OCI-LY3 (cell line): ENCODE data around the gene VPS35.

Source experiments
- H2AFZ ChIP-seq: fragments of 200-600, 300-600 bp; shearing (Covaris generic); 2 replicates; pipeline ENCODE4 v1.6.0; 2014; ENCODE audit warnings: antibody characterized with exemption, low read depth, low read length
- H3K27ac ChIP-seq: fragments of 200-600, 300-600 bp; sonication (generic); 2 replicates; pipeline ENCODE4 v1.5.1; 2014; ENCODE audit warnings: mild to moderate bottlenecking, low read length, moderate library complexity, mixed read lengths
- H3K27me3 ChIP-seq: fragments of 200-600, 300-600 bp; sonication (generic); 2 replicates; pipeline ENCODE4 v1.6.1; 2014; ENCODE audit warnings: low read depth, low read length, mixed read lengths
- H3K36me3 ChIP-seq: fragments of 200-600, 300-600 bp; sonication (generic); replicated peaks from 2 replicates; pipeline ENCODE3; 2014; ENCODE audit warnings: low read depth, low read length, mixed read lengths
- H3K4me1 ChIP-seq: fragments of 300-600, 200-600 bp; sonication (generic); 2 replicates; pipeline ENCODE4 v1.6.1; 2014; ENCODE audit warnings: low read length, mixed read lengths
- H3K4me2 ChIP-seq: fragments of 200-600, 300-600 bp; sonication (generic); 2 replicates; pipeline ENCODE4 v1.6.1; 2014; ENCODE audit warnings: low read length, mixed read lengths
- H3K4me3 ChIP-seq: fragments of 300-600, 200-600 bp; sonication (generic); 2 replicates; pipeline ENCODE4 v1.5.1; 2014; ENCODE audit warnings: antibody characterized with exemption, mild to moderate bottlenecking, low read length, moderate library complexity
- H3K79me2 ChIP-seq: fragments of 300-600, 200-600 bp; shearing (Covaris generic); 2 replicates; pipeline ENCODE4 v1.6.1; 2014; ENCODE audit warnings: mild to moderate bottlenecking, low read length, mixed read lengths
- H3K9ac ChIP-seq: fragments of 300-600, 200-600 bp; shearing (Covaris generic); 2 replicates; pipeline ENCODE4 v1.6.0; 2014; ENCODE audit warnings: mild to moderate bottlenecking, low read length, moderate library complexity
- H3K9me3 ChIP-seq: fragments of 200-600, 300-600 bp; shearing (Covaris generic); 2 replicates; pipeline ENCODE4 v1.6.1; 2014; ENCODE audit warnings: low read length, mixed read lengths; ENCODE audit not compliant: insufficient read depth
- H4K20me1 ChIP-seq: fragments of 200-600, 300-600 bp; sonication (generic); 2 replicates; pipeline ENCODE4 v1.6.1; 2016; ENCODE audit warnings: low read length, mixed read lengths; ENCODE audit not compliant: insufficient read depth
- EZH2phosphoT487 ChIP-seq: fragments of 200-600 bp; shearing (Covaris generic); IDR thresholded peaks from 2 replicates; pipeline ENCODE4 v1.6.1; 2018; ENCODE audit warnings: antibody characterized with exemption, mixed run types, low read depth
- TF ChIP-seq, protein P1 (sequence below): fragments of 200-600, 300-600 bp; sonication (generic); IDR thresholded peaks from 2 replicates; pipeline ENCODE4 v1.5.1; 2014; ENCODE audit warnings: antibody characterized with exemption, low read length, low read depth

Gene VPS35

DNA sequence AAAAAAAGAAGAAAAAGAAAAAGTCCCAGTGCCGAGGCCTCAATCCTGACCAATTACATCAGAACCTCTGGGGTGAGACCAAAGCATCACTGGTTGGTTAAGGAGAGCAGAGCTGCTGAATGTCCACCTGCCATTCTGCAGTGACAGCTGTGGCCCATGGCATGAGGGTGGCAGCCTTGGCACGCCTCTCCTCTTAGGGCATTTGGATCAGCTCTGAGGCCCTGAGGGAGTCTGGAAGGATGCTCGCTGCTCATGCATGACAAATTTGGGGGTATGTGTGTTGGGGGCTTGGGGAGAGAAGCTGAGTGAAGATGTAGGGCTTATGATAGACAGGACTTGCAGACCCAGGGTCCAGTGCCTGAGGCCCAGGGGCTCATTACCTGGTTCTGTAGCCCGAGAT is 32.9 kb upstream of the VPS35 start:
- Histone ChIP-seq H3K4me1 (no peaks in the 10 kb centered on the region), H4K20me1 (no peaks in the 10 kb centered on the region), H2AFZ (no peak overlapping the region), H3K27me3 (no peaks in the 10 kb centered on the region), H3K4me3 (no peak overlapping the region), H3K36me3 (no peaks in the 10 kb centered on the region), H3K9ac (no peak overlapping the region), H3K79me2 (no peaks in the 10 kb centered on the region), H3K27ac (no peak overlapping the region), H3K9me3 (0 out of 2 replicates have a peak, but pooled peaks cover 5% of the 10 kb centered on the region), H3K4me2 (no peak overlapping the region)
- no peak for TF ChIP-seq EZH2phosphoT487
- TF ChIP-seq, protein P1, sequence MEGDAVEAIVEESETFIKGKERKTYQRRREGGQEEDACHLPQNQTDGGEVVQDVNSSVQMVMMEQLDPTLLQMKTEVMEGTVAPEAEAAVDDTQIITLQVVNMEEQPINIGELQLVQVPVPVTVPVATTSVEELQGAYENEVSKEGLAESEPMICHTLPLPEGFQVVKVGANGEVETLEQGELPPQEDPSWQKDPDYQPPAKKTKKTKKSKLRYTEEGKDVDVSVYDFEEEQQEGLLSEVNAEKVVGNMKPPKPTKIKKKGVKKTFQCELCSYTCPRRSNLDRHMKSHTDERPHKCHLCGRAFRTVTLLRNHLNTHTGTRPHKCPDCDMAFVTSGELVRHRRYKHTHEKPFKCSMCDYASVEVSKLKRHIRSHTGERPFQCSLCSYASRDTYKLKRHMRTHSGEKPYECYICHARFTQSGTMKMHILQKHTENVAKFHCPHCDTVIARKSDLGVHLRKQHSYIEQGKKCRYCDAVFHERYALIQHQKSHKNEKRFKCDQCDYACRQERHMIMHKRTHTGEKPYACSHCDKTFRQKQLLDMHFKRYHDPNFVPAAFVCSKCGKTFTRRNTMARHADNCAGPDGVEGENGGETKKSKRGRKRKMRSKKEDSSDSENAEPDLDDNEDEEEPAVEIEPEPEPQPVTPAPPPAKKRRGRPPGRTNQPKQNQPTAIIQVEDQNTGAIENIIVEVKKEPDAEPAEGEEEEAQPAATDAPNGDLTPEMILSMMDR = no peak

DNA sequence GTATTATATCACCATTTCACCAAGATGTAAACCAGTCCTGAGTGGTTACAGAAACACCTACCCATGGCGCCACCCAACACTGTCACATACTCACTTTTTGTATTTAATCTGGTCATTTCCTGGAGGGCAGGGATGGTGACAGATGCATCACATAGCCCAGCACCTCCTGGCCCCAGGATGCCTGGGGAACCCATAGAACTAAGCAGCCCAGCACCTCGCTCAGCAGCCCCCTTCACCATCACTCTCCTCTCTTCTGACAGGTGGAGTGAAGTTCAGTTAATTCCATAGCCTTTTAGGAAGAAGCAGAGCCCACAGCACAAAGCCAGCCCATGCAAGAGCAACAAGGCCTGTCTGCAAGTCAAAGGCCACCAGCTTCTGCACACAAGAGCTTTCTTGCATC is 31.6 kb upstream of the VPS35 start:
- Histone ChIP-seq H3K9me3 (0 out of 2 replicates have a peak, but pooled peaks cover 5% of the 10 kb centered on the region), H3K4me2 (no peak overlapping the region), H3K27me3 (no peaks in the 10 kb centered on the region), H3K9ac (no peak overlapping the region), H4K20me1 (no peaks in the 10 kb centered on the region), H3K36me3 (no peaks in the 10 kb centered on the region), H3K4me1 (no peaks in the 10 kb centered on the region), H3K27ac (no peak overlapping the region), H3K79me2 (no peaks in the 10 kb centered on the region), H2AFZ (no peak overlapping the region), H3K4me3 (no peak overlapping the region)
- TF ChIP-seq, protein P1 = no peak
- TF ChIP-seq EZH2phosphoT487 = no peak

DNA sequence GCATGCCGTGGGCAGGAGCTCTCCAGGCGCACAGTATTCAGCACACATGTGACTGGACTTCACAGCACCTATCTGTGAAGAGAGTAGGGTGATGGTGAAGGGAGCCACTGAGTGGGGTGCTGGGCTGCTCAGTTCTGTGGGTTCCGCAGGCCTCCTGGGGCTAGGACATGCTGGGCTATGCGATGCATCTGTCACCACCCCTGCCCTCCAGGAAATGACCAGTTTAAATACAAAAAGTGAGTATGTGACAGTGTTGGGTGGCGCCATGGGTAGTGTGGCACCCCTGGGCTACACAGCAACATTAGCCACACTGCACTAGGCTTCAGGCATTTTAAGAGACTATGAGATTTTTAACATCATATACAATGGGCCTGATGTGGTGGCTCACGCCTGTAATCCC is 30.6 kb upstream of the VPS35 start:
- Histone ChIP-seq H4K20me1 (no peaks in the 10 kb centered on the region), H3K27ac (no peak overlapping the region), H3K79me2 (no peaks in the 10 kb centered on the region), H3K9ac (no peak overlapping the region), H3K9me3 (no peaks in the 10 kb centered on the region), H2AFZ (no peak overlapping the region), H3K4me2 (no peak overlapping the region), H3K27me3 (no peaks in the 10 kb centered on the region), H3K4me1 (no peaks in the 10 kb centered on the region), H3K36me3 (no peaks in the 10 kb centered on the region), H3K4me3 (no peak overlapping the region)
- TF ChIP-seq EZH2phosphoT487 = no peak

DNA sequence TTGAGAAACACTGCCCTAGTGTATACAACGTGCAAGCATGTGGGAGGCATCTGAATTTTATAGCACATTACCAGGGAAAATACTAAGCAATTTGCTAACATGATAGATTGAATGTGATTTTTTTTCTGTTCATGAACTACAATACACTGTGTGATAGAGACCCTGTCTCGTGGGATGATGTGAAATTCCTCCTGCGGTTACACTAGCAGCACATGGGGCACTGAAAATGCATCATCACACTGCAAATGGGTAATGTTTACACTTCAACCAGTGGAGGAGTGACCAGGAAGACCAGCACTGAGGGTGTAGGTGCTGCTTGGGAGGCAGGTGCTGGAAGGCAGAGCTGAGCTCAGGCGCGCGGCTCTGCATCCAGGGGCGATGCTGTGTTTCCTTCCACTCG is 29.2 kb upstream of the VPS35 start:
- Histone ChIP-seq H3K27ac (no peak overlapping the region), H4K20me1 (no peaks in the 10 kb centered on the region), H3K4me3 (no peak overlapping the region), H2AFZ (no peak overlapping the region), H3K9me3 (no peaks in the 10 kb centered on the region), H3K9ac (no peak overlapping the region), H3K4me2 (no peak overlapping the region), H3K27me3 (no peaks in the 10 kb centered on the region), H3K4me1 (peaks cover 8% of the 10 kb centered on the region), H3K36me3 (no peaks in the 10 kb centered on the region), H3K79me2 (no peaks in the 10 kb centered on the region)
- TF ChIP-seq, protein P1 = no peak
- no peak for TF ChIP-seq EZH2phosphoT487

DNA sequence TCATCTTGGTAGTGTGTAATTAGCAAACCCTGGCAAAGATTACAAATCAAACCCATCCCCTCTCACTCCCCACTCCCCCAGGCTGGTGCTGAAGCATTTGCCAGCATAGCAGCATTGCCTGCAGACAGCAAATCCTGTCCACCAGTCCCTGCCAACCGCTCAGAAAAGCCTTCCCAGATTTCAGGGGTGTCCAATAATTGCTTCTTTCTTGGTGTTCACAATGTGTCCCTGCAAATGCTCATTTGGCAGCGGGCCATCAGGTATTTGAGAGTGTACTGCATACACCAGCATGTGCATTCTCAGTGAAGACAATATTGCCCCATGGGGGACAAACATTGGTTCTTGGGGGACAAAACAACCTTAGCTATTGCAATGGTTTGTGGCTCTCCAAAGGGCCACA is 28.7 kb upstream of the VPS35 start:
- H2AFZ ChIP-seq = no peak overlapping the region
- H3K27ac ChIP-seq = no peak overlapping the region
- no peak for TF ChIP-seq EZH2phosphoT487
- TF ChIP-seq, protein P1 = no peak
- H3K9ac ChIP-seq = no peak overlapping the region
- no peaks in the 10 kb centered on the region for H4K20me1 ChIP-seq
- H3K36me3 ChIP-seq = no peaks in the 10 kb centered on the region
- H3K27me3 ChIP-seq = no peaks in the 10 kb centered on the region
- H3K4me3 ChIP-seq = no peak overlapping the region
- H3K4me2 ChIP-seq = no peak overlapping the region
- H3K79me2 ChIP-seq = no peaks in the 10 kb centered on the region
- H3K9me3 ChIP-seq = no peaks in the 10 kb centered on the region
- peaks cover 13% of the 10 kb centered on the region for H3K4me1 ChIP-seq
